Vagina (tissue), 2 donors: ENCODE data around the gene LINGO4. TPM values are rescaled to one million over a fixed set of nuclear protein-coding genes. Genes with fewer than 3 reads are reported as not detected.

Experiments used
- DNase-seq, 2 donors: peaks; one replicate each; pipeline ENCODE4 v3.0.0-alpha.2; 2017; ENCODE audit errors: extremely low spot score in 2 of 2
- H3K27ac ChIP-seq: fragments of 200-600 bp; sonication (generic); one replicate; pipeline ENCODE4 v1.5.1; 2019
- H3K27me3 ChIP-seq: fragments of 200-600 bp; sonication (generic); one replicate; pipeline ENCODE4 v1.5.1; 2019
- H3K36me3 ChIP-seq, 2 donors: fragments of 200-600 bp; sonication (generic); one replicate each; pipeline ENCODE4 v1.5.1; 2017 to 2019
- H3K4me1 ChIP-seq: fragments of 200-600 bp; sonication (generic); one replicate; pipeline ENCODE4 v1.5.1; 2019
- H3K4me3 ChIP-seq, 2 donors: fragments of 200-600 bp; sonication (generic); 1 replicate in 1 of 2; 2 replicates in 1 of 2; pipeline ENCODE4 v1.5.1; 2016 to 2019
- H3K9me3 ChIP-seq: fragments of 200-600 bp; sonication (generic); one replicate; pipeline ENCODE4 v1.5.1; 2019
- CTCF ChIP-seq, 3 experiments: fragments of 450-650 bp in 2 of 3; fragments of 200-600 bp in 1 of 3; sonication (generic) in 1 of 3; IDR thresholded peaks; one replicate each; pipeline ENCODE4 v1.5.1; 2017 to 2019; ENCODE audit warnings: antibody characterized with exemption in 3 of 3, mild to moderate bottlenecking in 2 of 3, moderate library complexity in 2 of 3
- POLR2A ChIP-seq, 2 donors: fragments of 450-650 bp; IDR thresholded peaks; one replicate each; pipeline ENCODE4 v1.6.1; 2017; ENCODE audit warnings: antibody characterized with exemption in 2 of 2, mild to moderate bottlenecking in 2 of 2, moderate library complexity in 2 of 2
- POLR2AphosphoS5 ChIP-seq, 2 donors: sonication (generic); formaldehyde crosslinking; IDR thresholded peaks; one replicate each; pipeline ENCODE4 v1.9.0; 2017; ENCODE audit warnings: antibody characterized with exemption in 2 of 2, mild to moderate bottlenecking in 2 of 2, low read depth in 1 of 2; ENCODE audit not compliant: insufficient read depth in 1 of 2
- intact Hi-C: fragments of 100-400 bp; cut with DNase I; formaldehyde crosslinking; loops from one replicate; pipeline ENCODE4 v1.15.1; 2023
- total RNA-seq: library from RNA; depleted of rRNA; stranded (reverse); fragments of >200 nt; gene quantifications from one replicate; pipeline ENCODE4 v1.2.3, GENCODE V29; 2016

LINGO4 gene
- total RNA-seq, 1 donor from 2014 or later = 0.98 TPM

- H3K36me3 ChIP-seq = no peaks in the 10 kb centered on the region
- no peak overlapping the region for H3K4me3 ChIP-seq
- H3K9me3 ChIP-seq = no peaks in the 10 kb centered on the region
- DNase-seq = no peak
- H3K27me3 ChIP-seq = no peaks in the 10 kb centered on the region
- TF ChIP-seq POLR2A (IDR thresholded peaks at IDR 0.05) (no peak), CTCF (IDR thresholded peaks at IDR 0.05) (no peak), POLR2AphosphoS5 (IDR thresholded peaks at IDR 0.05; ENCODE audit: insufficient read depth in 1 of 2, low read depth in 1 of 2) (no peak)
- intact Hi-C loops = no loop called here
- H3K27ac ChIP-seq = no peak overlapping the region
- no peaks in the 10 kb centered on the region for H3K4me1 ChIP-seq
Observed at GRCh38 chr1:151800830-151801229, 4.4 kb downstream of the LINGO4 start.

GRCh38 chr1:151799179-151800022 is 5.8 kb downstream of the LINGO4 start:
- intact Hi-C loops = no loop called here
- no peaks in the 10 kb centered on the region for H3K36me3 ChIP-seq
- H3K4me1 ChIP-seq = no peaks in the 10 kb centered on the region
- no peaks in the 10 kb centered on the region for H3K9me3 ChIP-seq
- no peak for TF ChIP-seq POLR2AphosphoS5 (IDR thresholded peaks at IDR 0.05; ENCODE audit: insufficient read depth in 1 of 2, low read depth in 1 of 2)
- TF ChIP-seq CTCF (IDR thresholded peaks at IDR 0.05) = no peak
- TF ChIP-seq POLR2A (IDR thresholded peaks at IDR 0.05) = no peak
- DNase-seq = peak in 1 of 2 donors; percentile 46
- no peak overlapping the region for H3K4me3 ChIP-seq
- no peak overlapping the region for H3K27ac ChIP-seq
- H3K27me3 ChIP-seq = no peaks in the 10 kb centered on the region

GRCh38 chr1:151798571-151798970 is 6.6 kb downstream of the LINGO4 start:
- Histone ChIP-seq H3K27me3 (no peaks in the 10 kb centered on the region), H3K9me3 (no peaks in the 10 kb centered on the region), H3K27ac (no peak overlapping the region), H3K4me1 (no peaks in the 10 kb centered on the region), H3K4me3 (no peak overlapping the region), H3K36me3 (no peaks in the 10 kb centered on the region)
- TF ChIP-seq POLR2AphosphoS5 (IDR thresholded peaks at IDR 0.05; ENCODE audit: insufficient read depth in 1 of 2, low read depth in 1 of 2) (no peak), POLR2A (IDR thresholded peaks at IDR 0.05) (no peak), CTCF (IDR thresholded peaks at IDR 0.05) (no peak)
- intact Hi-C loops = no loop called here
- no peak for DNase-seq

GRCh38 chr1:151790940-151791651 is 14.1 kb downstream of the LINGO4 start:
- Histone ChIP-seq H3K9me3 (no peaks in the 10 kb centered on the region), H3K27me3 (no peaks in the 10 kb centered on the region), H3K4me3 (peak overlapping the region; percentile 67 to 68), H3K27ac (peak overlapping the region; percentile 48), H3K36me3 (no peaks in the 10 kb centered on the region), H3K4me1 (peaks cover 12% of the 10 kb centered on the region)
- intact Hi-C loops = no loop called here
- DNase-seq = no peak
- no peak for TF ChIP-seq CTCF (IDR thresholded peaks at IDR 0.05)
- TF ChIP-seq POLR2A (IDR thresholded peaks at IDR 0.05) = no peak
- TF ChIP-seq POLR2AphosphoS5 (IDR thresholded peaks at IDR 0.05; ENCODE audit: insufficient read depth in 1 of 2, low read depth in 1 of 2) = no peak
